Measurements from ENCODE around the gene SCN2B.

SCN2B gene

DNA sequence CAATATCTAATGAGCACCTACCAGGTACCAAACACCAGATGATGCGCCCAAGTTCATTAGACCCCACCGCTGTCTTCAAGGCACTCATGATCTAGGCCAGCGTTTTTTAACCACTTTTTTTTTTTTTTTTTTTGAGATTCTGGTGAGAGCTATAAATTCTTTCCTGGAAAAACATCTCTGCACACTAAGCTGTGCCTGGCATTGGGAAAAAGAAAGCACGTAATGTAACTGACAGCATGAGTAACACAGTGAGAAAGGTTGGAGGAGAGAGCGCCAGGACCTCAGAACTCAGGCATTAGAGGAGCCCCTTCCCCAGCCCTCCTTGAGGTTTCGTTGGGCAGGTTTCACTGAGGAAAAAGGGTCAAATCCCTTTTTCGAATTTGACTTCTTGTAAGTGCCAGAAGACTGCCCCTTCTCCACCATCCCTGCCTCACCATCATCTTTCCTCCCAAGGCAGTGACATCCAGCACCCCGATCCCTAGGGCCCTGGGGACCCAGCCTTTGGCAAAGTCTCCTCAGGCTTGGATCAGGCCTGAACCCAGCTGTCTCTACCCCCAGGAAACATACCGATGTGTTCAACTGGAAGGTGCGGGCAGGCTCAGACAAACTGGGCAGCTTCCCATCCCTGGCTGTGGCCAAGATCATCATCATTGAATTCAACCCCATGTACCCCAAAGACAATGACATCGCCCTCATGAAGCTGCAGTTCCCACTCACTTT lies 63.6 kb downstream of the SCN2B start:
- no peaks in the 10 kb centered on the region for H3K9me2 ChIP-seq (replicated peaks; ENCODE audit: insufficient read depth, low read length)
- H3K4me2 ChIP-seq (ENCODE audit: low read depth, low read length): no peak overlapping the region
- no peaks in the 10 kb centered on the region for H3K9me3 ChIP-seq (replicated peaks; ENCODE audit: insufficient read depth, low read length)
- no peaks in the 10 kb centered on the region for H3K79me2 ChIP-seq (ENCODE audit: low read length)
- H3K4me1 ChIP-seq (ENCODE audit: low read length): 0 out of 2 replicates have a peak, but pooled peaks cover 3% of the 10 kb centered on the region
- H3K27me3 ChIP-seq (replicated peaks; ENCODE audit: insufficient read depth, low read length): no peaks in the 10 kb centered on the region; the same call in 1 of the 2 replicates
- no peak overlapping the region for H3K9ac ChIP-seq (ENCODE audit: low read length)
- H2AFZ ChIP-seq (ENCODE audit: low read length): no peak overlapping the region
- H3K36me3 ChIP-seq (replicated peaks; ENCODE audit: insufficient read depth, low read length): no peaks in the 10 kb centered on the region
- H4K20me1 ChIP-seq (ENCODE audit: insufficient read depth, low read length): no peaks in the 10 kb centered on the region
- TF ChIP-seq EZH2phosphoT487 (IDR thresholded peaks at IDR 0.05; ENCODE audit: low read length) (no peak), EZH2 (optimal IDR thresholded peaks at IDR 0.05; ENCODE audit: low read depth, low read length) (no peak), CTCF (IDR thresholded peaks at IDR 0.05; ENCODE audit: low read length) (no peak)
- no peak for DNase-seq
- H3F3A ChIP-seq (ENCODE audit: insufficient read depth, low read length): no peaks in the 10 kb centered on the region
- no peak overlapping the region for H3K27ac ChIP-seq (ENCODE audit: low read length)
- no peak overlapping the region for H3K4me3 ChIP-seq (ENCODE audit: low read length)
